ENCODE data around the gene ANKRD12.
"Not testable (repeated sequence)": the region's sequence is repeated elsewhere in the genome, so short reads cannot be mapped to it uniquely, and the experiment has no call there.

ANKRD12 gene

GRCh38 chr18:9156604-9157249 lies 20.1 kb downstream of the ANKRD12 start:
- DNase-seq (ENCODE audit: low read depth in 2 of 2) = no peak
- TF ChIP-seq CTCF (IDR thresholded peaks at IDR 0.05; ENCODE audit: low read depth, low read length) = no peak
- H3K4me3 ChIP-seq (replicated peaks in 1 of 2; ENCODE audit: low read depth in 2 of 2, low read length in 2 of 2) = no peak overlapping the region

- no peak for DNase-seq (ENCODE audit: low read depth in 2 of 2)
- no peak overlapping the region for H3K4me3 ChIP-seq (replicated peaks in 1 of 2; ENCODE audit: low read depth in 2 of 2, low read length in 2 of 2)
- no peak for TF ChIP-seq CTCF (IDR thresholded peaks at IDR 0.05; ENCODE audit: low read depth, low read length)
Measured at GRCh38 chr18:9157806-9158205, 21.2 kb downstream of the ANKRD12 start.

- TF ChIP-seq CTCF (IDR thresholded peaks at IDR 0.05; ENCODE audit: low read depth, low read length) = no peak
- no peak for DNase-seq (ENCODE audit: low read depth in 2 of 2)
- no peak overlapping the region for H3K4me3 ChIP-seq (replicated peaks in 1 of 2; ENCODE audit: low read depth in 2 of 2, low read length in 2 of 2)
Measured at GRCh38 chr18:9160014-9160413, 23.4 kb downstream of the ANKRD12 start.

- DNase-seq (ENCODE audit: low read depth in 2 of 2) = not testable (repeated sequence)
Measured at GRCh38 chr18:9162663-9163062, 26.1 kb downstream of the ANKRD12 start.

GRCh38 chr18:9164149-9164548 lies 27.6 kb downstream of the ANKRD12 start:
- not testable (repeated sequence) for DNase-seq (ENCODE audit: low read depth in 2 of 2); H3K4me3 ChIP-seq (replicated peaks in 1 of 2; ENCODE audit: low read depth in 2 of 2, low read length in 2 of 2)

More at GRCh38 chr18:9162663-9163062, 26.1 kb downstream of the ANKRD12 start:
- not testable (repeated sequence) for H3K4me3 ChIP-seq (replicated peaks in 1 of 2; ENCODE audit: low read depth in 2 of 2, low read length in 2 of 2)

- H3K4me3 ChIP-seq (replicated peaks in 1 of 2; ENCODE audit: low read depth in 2 of 2, low read length in 2 of 2); DNase-seq (ENCODE audit: low read depth in 2 of 2): not testable (repeated sequence)
Measured at GRCh38 chr18:9165883-9166282, 29.3 kb downstream of the ANKRD12 start.

GRCh38 chr18:9169515-9169914 lies 32.9 kb downstream of the ANKRD12 start:
- not testable (repeated sequence) for H3K4me3 ChIP-seq (replicated peaks in 1 of 2; ENCODE audit: low read depth in 2 of 2, low read length in 2 of 2); DNase-seq (ENCODE audit: low read depth in 2 of 2)

GRCh38 chr18:9171919-9172318 lies 35.3 kb downstream of the ANKRD12 start:
- H3K4me3 ChIP-seq (replicated peaks in 1 of 2; ENCODE audit: low read depth in 2 of 2, low read length in 2 of 2); DNase-seq (ENCODE audit: low read depth in 2 of 2): not testable (repeated sequence)

- DNase-seq (ENCODE audit: low read depth in 2 of 2) = no peak
- TF ChIP-seq CTCF (IDR thresholded peaks at IDR 0.05; ENCODE audit: low read depth, low read length) = no peak
- H3K4me3 ChIP-seq (replicated peaks in 1 of 2; ENCODE audit: low read depth in 2 of 2, low read length in 2 of 2) = no peak overlapping the region
Measured at GRCh38 chr18:9172506-9173127, 36.0 kb downstream of the ANKRD12 start.
